Liver (tissue), 9 donors: ENCODE data around the gene SH3PXD2A. TPM values are rescaled to one million over a fixed set of nuclear protein-coding genes. Genes with fewer than 3 reads are reported as not detected.

Source experiments
- DNase-seq: peaks from one replicate; pipeline ENCODE4 v3.0.0-alpha.2; 2017; ENCODE audit warnings: low spot score
- H3K27ac ChIP-seq, 2 donors: one replicate each; pipeline ENCODE4 v1.7.0; 2013; ENCODE audit warnings: inconsistent platforms in 2 of 2, low read length in 2 of 2, control low read depth in 1 of 2, low read depth in 1 of 2, mild to moderate bottlenecking in 1 of 2
- H3K27me3 ChIP-seq, 4 donors: one replicate each; pipeline versions ENCODE4 v1.6.1 to v1.7.0; 2013; ENCODE audit warnings: low read length in 3 of 4, inconsistent platforms in 1 of 4, mild to moderate bottlenecking in 1 of 4, moderate library complexity in 1 of 4; ENCODE audit not compliant: control insufficient read depth in 4 of 4, insufficient read depth in 4 of 4
- H3K36me3 ChIP-seq, 4 donors: one replicate each; pipeline versions ENCODE4 v1.6.1 to v1.7.0; 2013; ENCODE audit warnings: low read length in 3 of 4, mild to moderate bottlenecking in 3 of 4, low read depth in 1 of 4, moderate library complexity in 1 of 4; ENCODE audit not compliant: control insufficient read depth in 4 of 4, insufficient read depth in 3 of 4
- H3K4me1 ChIP-seq, 4 donors: one replicate each; pipeline versions ENCODE4 v1.6.1 to v1.7.0; 2013; ENCODE audit warnings: low read length in 3 of 4, mild to moderate bottlenecking in 3 of 4, moderate library complexity in 1 of 4; ENCODE audit not compliant: control insufficient read depth in 4 of 4, insufficient read depth in 4 of 4
- H3K4me3 ChIP-seq, 3 donors: one replicate each; pipeline versions ENCODE4 v1.6.1 to v1.7.0; 2013; ENCODE audit warnings: low read length in 3 of 3, control low read depth in 1 of 3, low read depth in 1 of 3, mild to moderate bottlenecking in 1 of 3
- H3K9ac ChIP-seq, 2 donors: one replicate each; pipeline ENCODE4 v1.7.0; 2013; ENCODE audit warnings: low read length in 2 of 2, mild to moderate bottlenecking in 2 of 2, moderate library complexity in 2 of 2, control low read depth in 1 of 2, low read depth in 1 of 2
- H3K9me3 ChIP-seq, 4 donors: one replicate each; pipeline versions ENCODE4 v1.6.1 to v1.7.0; 2013; ENCODE audit warnings: low read length in 3 of 4; ENCODE audit not compliant: control insufficient read depth in 4 of 4
- ATF3 ChIP-seq: IDR thresholded peaks from 2 replicates; pipeline ENCODE4 v1.6.1; 2016; ENCODE audit warnings: antibody characterized with exemption
- CTCF ChIP-seq: fragments of 150-350 bp; IDR thresholded peaks from 2 replicates; pipeline ENCODE4 v1.5.1; 2017; ENCODE audit warnings: improper control_type of control experiment, low read depth, low read length; ENCODE audit not compliant: missing input control
- EGR1 ChIP-seq, 2 donors: IDR thresholded peaks; 2 replicates each; pipeline ENCODE4 v1.6.1; 2016 to 2018; ENCODE audit warnings: antibody characterized with exemption in 2 of 2, low read depth in 2 of 2
- FOXA1 ChIP-seq: IDR thresholded peaks from 2 replicates; pipeline ENCODE4 v1.6.1; 2016; ENCODE audit warnings: antibody characterized with exemption
- FOXA2 ChIP-seq: IDR thresholded peaks from 2 replicates; pipeline ENCODE4 v1.6.1; 2016; ENCODE audit warnings: antibody characterized with exemption
- GABPA ChIP-seq, 2 donors: IDR thresholded peaks in 1 of 2; conservative IDR thresholded peaks in 1 of 2; 2 replicates each; pipeline ENCODE4 v1.6.1; 2016; ENCODE audit warnings: antibody characterized with exemption in 2 of 2, mild to moderate bottlenecking in 1 of 2, moderate library complexity in 1 of 2
- HNF4A ChIP-seq, 2 donors: conservative IDR thresholded peaks; 2 replicates each; pipeline ENCODE4 v1.6.1; 2016; ENCODE audit warnings: antibody characterized with exemption in 2 of 2, mild to moderate bottlenecking in 2 of 2
- JUND ChIP-seq, 2 donors: IDR thresholded peaks; 2 replicates each; pipeline ENCODE4 v1.6.1; 2016; ENCODE audit warnings: antibody characterized with exemption in 2 of 2
- REST ChIP-seq: IDR thresholded peaks from 2 replicates; pipeline ENCODE4 v1.6.1; 2016; ENCODE audit warnings: antibody characterized with exemption, mild to moderate bottlenecking
- RXRA ChIP-seq, 2 donors: IDR thresholded peaks; 2 replicates each; pipeline ENCODE4 v1.6.1; 2017 to 2018; ENCODE audit warnings: antibody characterized with exemption in 2 of 2, mild to moderate bottlenecking in 1 of 2
- SP1 ChIP-seq: IDR thresholded peaks from 2 replicates; pipeline ENCODE4 v1.6.1; 2018; ENCODE audit warnings: antibody characterized with exemption, mild to moderate bottlenecking
- TAF1 ChIP-seq: conservative IDR thresholded peaks from 2 replicates; pipeline ENCODE4 v1.6.1; 2016; ENCODE audit warnings: antibody characterized with exemption, mild to moderate bottlenecking
- YY1 ChIP-seq: IDR thresholded peaks from 2 replicates; pipeline ENCODE4 v1.6.1; 2016; ENCODE audit warnings: antibody characterized with exemption, mild to moderate bottlenecking
- ZBTB33 ChIP-seq: IDR thresholded peaks from 2 replicates; pipeline ENCODE4 v1.6.1; 2016; ENCODE audit warnings: antibody characterized with exemption
- WGBS: extraction: QIAGEN DNeasy Blood & Tissue Kit; methylation state at CpG from one replicate; pipeline ENCODE4 v1.1.7; 2013; 5-methylcytosine and 5-hydroxymethylcytosine counted together
- polyA plus RNA-seq, 2 donors: library from polyadenylated mRNA; stranded (reverse) in 1 of 2; unstranded in 1 of 2; fragments of 200-250 nt in 1 of 2; fragments of >200 nt in 1 of 2; fragmentation: Nextera tagmentation in 1 of 2; extraction: Ambion mirVana in 1 of 2; gene quantifications; one replicate each; pipeline versions ENCODE4 v1.2.1 to v1.2.3, GENCODE V29; 2013 to 2015
- total RNA-seq, 2 donors: library from RNA; depleted of rRNA; stranded (reverse); fragments of >200 nt; gene quantifications; one replicate each; pipeline ENCODE4 v1.2.3, GENCODE V29; 2014
- donor health status: healthy.
- donor health status: healthy.
- donor health status: healthy.
- donor health status: healthy.
- donor health status: healthy.

Gene SH3PXD2A
- total and polyA plus RNA-seq, 4 donors = 0.82 to 5.5 (median 3.9) TPM

- 86% methylated on average over 7 of the region's 7 CpGs for WGBS
Observed at GRCh38 chr10:103632247-103632642, 223.1 kb downstream of the SH3PXD2A start.

More at GRCh38 chr10:103632247-103632642, 223.1 kb downstream of the SH3PXD2A start:
- H3K4me1 ChIP-seq = peaks cover 0 to 4% (median 0%) of the 10 kb centered on the region in 4 donors
- no peak overlapping the region for H3K4me3 ChIP-seq
- DNase-seq = no peak
- H3K36me3 ChIP-seq = peaks cover 0 to 21% (median 12%) of the 10 kb centered on the region in 4 donors
- H3K27ac ChIP-seq = no peak overlapping the region
- TF ChIP-seq ZBTB33 (no peak), FOXA1 (no peak), SP1 (no peak), REST (no peak), JUND (IDR thresholded peaks at IDR 0.05) (no peak), HNF4A (conservative IDR thresholded peaks at IDR 0.05) (no peak), YY1 (no peak), TAF1 (no peak), EGR1 (IDR thresholded peaks at IDR 0.05; ENCODE audit: low read depth in 2 of 2) (no peak), RXRA (IDR thresholded peaks at IDR 0.05) (no peak), ATF3 (no peak), CTCF (no peak), GABPA (IDR thresholded peaks at IDR 0.05 in 1 of 2, conservative IDR thresholded peaks at IDR 0.05 in 1 of 2) (no peak), FOXA2 (no peak)
- H3K27me3 ChIP-seq = no peaks in the 10 kb centered on the region
- no peaks in the 10 kb centered on the region for H3K9me3 ChIP-seq
- no peak overlapping the region for H3K9ac ChIP-seq
